IPS-18c (cell line): Measurements from ENCODE around the gene AKAP7.
"Not testable (repeated sequence)": the region's sequence is repeated elsewhere in the genome, so short reads cannot be mapped to it uniquely, and the experiment has no call there.

ENCODE experiments used
- H3K4me3 ChIP-seq: 2 replicates; pipeline ENCODE4 v1.7.0; 2013; ENCODE audit warnings: low read depth, mild to moderate bottlenecking, low read length, moderate library complexity; ENCODE audit not compliant: insufficient read depth
- H3K9me3 ChIP-seq: one replicate; pipeline ENCODE4 v1.6.1; 2013; ENCODE audit warnings: mild to moderate bottlenecking, low read length, moderate library complexity; ENCODE audit not compliant: control insufficient read depth, insufficient read depth

The AKAP7 gene

GRCh38 chr6:131260960-131261359 lies 125.7 kb downstream of the AKAP7 start:
- H3K9me3 ChIP-seq, H3K4me3 ChIP-seq: not testable (repeated sequence)

GRCh38 chr6:131262060-131262459 lies 126.8 kb downstream of the AKAP7 start:
- Histone ChIP-seq H3K9me3 (no peaks in the 10 kb centered on the region), H3K4me3 (no peak overlapping the region)

GRCh38 chr6:131265939-131266338 lies 130.7 kb downstream of the AKAP7 start:
- peaks cover 2% of the 10 kb centered on the region for H3K9me3 ChIP-seq
- H3K4me3 ChIP-seq, result no peak overlapping the region

- H3K4me3 ChIP-seq, result no peak overlapping the region
- peaks cover 2% of the 10 kb centered on the region for H3K9me3 ChIP-seq
Measured at GRCh38 chr6:131268303-131268702, 133.0 kb downstream of the AKAP7 start.

- Histone ChIP-seq H3K4me3 (no peak overlapping the region), H3K9me3 (peaks cover 2% of the 10 kb centered on the region)
Measured at GRCh38 chr6:131269565-131270391, 134.5 kb downstream of the AKAP7 start.

GRCh38 chr6:131270534-131270933 lies 135.3 kb downstream of the AKAP7 start:
- Histone ChIP-seq H3K9me3 (peaks cover 2% of the 10 kb centered on the region), H3K4me3 (no peak overlapping the region)

GRCh38 chr6:131275273-131275672 lies 140.0 kb downstream of the AKAP7 start:
- H3K9me3 ChIP-seq, result no peaks in the 10 kb centered on the region
- no peak overlapping the region for H3K4me3 ChIP-seq

- no peak overlapping the region for H3K4me3 ChIP-seq
- H3K9me3 ChIP-seq, result no peaks in the 10 kb centered on the region
Measured at GRCh38 chr6:131277591-131277990, 142.3 kb downstream of the AKAP7 start.

- no peak overlapping the region for H3K4me3 ChIP-seq
- no peaks in the 10 kb centered on the region for H3K9me3 ChIP-seq
Measured at GRCh38 chr6:131281471-131282270, 146.4 kb downstream of the AKAP7 start.

GRCh38 chr6:131282365-131282764 lies 147.1 kb downstream of the AKAP7 start:
- no peak overlapping the region for H3K4me3 ChIP-seq
- H3K9me3 ChIP-seq, result no peaks in the 10 kb centered on the region

GRCh38 chr6:131283466-131284175 lies 148.4 kb downstream of the AKAP7 start:
- Histone ChIP-seq H3K4me3 (no peak overlapping the region), H3K9me3 (no peaks in the 10 kb centered on the region)

GRCh38 chr6:131285548-131285947 lies 150.3 kb downstream of the AKAP7 start:
- Histone ChIP-seq H3K4me3 (no peak overlapping the region), H3K9me3 (no peaks in the 10 kb centered on the region)

GRCh38 chr6:131286469-131287040 lies 151.3 kb downstream of the AKAP7 start:
- no peak overlapping the region for H3K4me3 ChIP-seq
- H3K9me3 ChIP-seq, result no peaks in the 10 kb centered on the region

GRCh38 chr6:131288214-131288613 lies 152.9 kb downstream of the AKAP7 start:
- H3K9me3 ChIP-seq, result no peaks in the 10 kb centered on the region
- no peak overlapping the region for H3K4me3 ChIP-seq

GRCh38 chr6:131290955-131291354 lies 155.7 kb downstream of the AKAP7 start:
- Histone ChIP-seq H3K4me3 (no peak overlapping the region), H3K9me3 (no peaks in the 10 kb centered on the region)

GRCh38 chr6:131292145-131292938 lies 157.1 kb downstream of the AKAP7 start:
- Histone ChIP-seq H3K9me3 (no peaks in the 10 kb centered on the region), H3K4me3 (no peak overlapping the region)

- Histone ChIP-seq H3K4me3 (peak overlapping the region; percentile 31), H3K9me3 (no peaks in the 10 kb centered on the region)
Measured at GRCh38 chr6:131293472-131293911, 158.2 kb downstream of the AKAP7 start.
